RWPE2 (cell line): ENCODE measurements around the gene NSMF.

Source experiments
- ATAC-seq: fragments of 200-7000 bp; cut with Tn5 transposase; 3 replicates; pipeline ENCODE4 v1.9.1; 2021; ENCODE audit warnings: low read depth
- DNase-seq: peaks from one replicate; pipeline ENCODE4 v3.0.0-alpha.2; 2020; ENCODE audit warnings: low spot score
- H3K27ac ChIP-seq: fragments of 450-650 bp; 2 replicates; pipeline ENCODE4 v1.5.1; 2017; ENCODE audit warnings: mild to moderate bottlenecking; ENCODE audit not compliant: poor library complexity, severe bottlenecking
- H3K27me3 ChIP-seq: fragments of 250-450 bp; sonication (Bioruptor Pico); 2 replicates; pipeline ENCODE4 v1.5.1; 2021; ENCODE audit warnings: mild to moderate bottlenecking, moderate library complexity; ENCODE audit not compliant: insufficient read depth, poor library complexity, severe bottlenecking
- H3K36me3 ChIP-seq: fragments of 250-450 bp; sonication (Bioruptor Pico); 2 replicates; pipeline ENCODE4 v1.5.1; 2020; ENCODE audit warnings: low read depth, mild to moderate bottlenecking, moderate library complexity
- H3K4me1 ChIP-seq: fragments of 250-450 bp; sonication (Bioruptor Pico); 2 replicates; pipeline ENCODE4 v1.5.1; 2021; ENCODE audit warnings: mild to moderate bottlenecking, moderate library complexity; ENCODE audit not compliant: insufficient read depth, poor library complexity, severe bottlenecking
- H3K4me3 ChIP-seq: fragments of 250-450 bp; sonication (Bioruptor Pico); 2 replicates; pipeline ENCODE4 v1.5.1; 2021; ENCODE audit warnings: mild to moderate bottlenecking, moderate library complexity; ENCODE audit not compliant: severe bottlenecking
- H3K9me3 ChIP-seq: fragments of 250-450 bp; sonication (Bioruptor Pico); 2 replicates; pipeline ENCODE4 v1.5.1; 2021; ENCODE audit warnings: mild to moderate bottlenecking, moderate library complexity; ENCODE audit not compliant: severe bottlenecking
- TF ChIP-seq, protein P1 (sequence below): fragments of 450-650 bp; IDR thresholded peaks from one replicate; pipeline ENCODE4 v1.5.1; 2017; ENCODE audit warnings: mild to moderate bottlenecking, moderate library complexity; ENCODE audit not compliant: poor library complexity, severe bottlenecking

The NSMF gene

GRCh38 chr9:137485343-137486140 lies 26.4 kb upstream of the NSMF start:
- no peaks in the 10 kb centered on the region for H3K9me3 ChIP-seq
- no peaks in the 10 kb centered on the region for H3K27me3 ChIP-seq
- no peak overlapping the region for H3K27ac ChIP-seq
- H3K4me3 ChIP-seq = no peak overlapping the region
- TF ChIP-seq, protein P1, sequence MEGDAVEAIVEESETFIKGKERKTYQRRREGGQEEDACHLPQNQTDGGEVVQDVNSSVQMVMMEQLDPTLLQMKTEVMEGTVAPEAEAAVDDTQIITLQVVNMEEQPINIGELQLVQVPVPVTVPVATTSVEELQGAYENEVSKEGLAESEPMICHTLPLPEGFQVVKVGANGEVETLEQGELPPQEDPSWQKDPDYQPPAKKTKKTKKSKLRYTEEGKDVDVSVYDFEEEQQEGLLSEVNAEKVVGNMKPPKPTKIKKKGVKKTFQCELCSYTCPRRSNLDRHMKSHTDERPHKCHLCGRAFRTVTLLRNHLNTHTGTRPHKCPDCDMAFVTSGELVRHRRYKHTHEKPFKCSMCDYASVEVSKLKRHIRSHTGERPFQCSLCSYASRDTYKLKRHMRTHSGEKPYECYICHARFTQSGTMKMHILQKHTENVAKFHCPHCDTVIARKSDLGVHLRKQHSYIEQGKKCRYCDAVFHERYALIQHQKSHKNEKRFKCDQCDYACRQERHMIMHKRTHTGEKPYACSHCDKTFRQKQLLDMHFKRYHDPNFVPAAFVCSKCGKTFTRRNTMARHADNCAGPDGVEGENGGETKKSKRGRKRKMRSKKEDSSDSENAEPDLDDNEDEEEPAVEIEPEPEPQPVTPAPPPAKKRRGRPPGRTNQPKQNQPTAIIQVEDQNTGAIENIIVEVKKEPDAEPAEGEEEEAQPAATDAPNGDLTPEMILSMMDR = no peak
- no peak for DNase-seq
- peaks cover 11% of the 10 kb centered on the region for H3K4me1 ChIP-seq
- H3K36me3 ChIP-seq = no peaks in the 10 kb centered on the region
- no peak for ATAC-seq

DNA sequence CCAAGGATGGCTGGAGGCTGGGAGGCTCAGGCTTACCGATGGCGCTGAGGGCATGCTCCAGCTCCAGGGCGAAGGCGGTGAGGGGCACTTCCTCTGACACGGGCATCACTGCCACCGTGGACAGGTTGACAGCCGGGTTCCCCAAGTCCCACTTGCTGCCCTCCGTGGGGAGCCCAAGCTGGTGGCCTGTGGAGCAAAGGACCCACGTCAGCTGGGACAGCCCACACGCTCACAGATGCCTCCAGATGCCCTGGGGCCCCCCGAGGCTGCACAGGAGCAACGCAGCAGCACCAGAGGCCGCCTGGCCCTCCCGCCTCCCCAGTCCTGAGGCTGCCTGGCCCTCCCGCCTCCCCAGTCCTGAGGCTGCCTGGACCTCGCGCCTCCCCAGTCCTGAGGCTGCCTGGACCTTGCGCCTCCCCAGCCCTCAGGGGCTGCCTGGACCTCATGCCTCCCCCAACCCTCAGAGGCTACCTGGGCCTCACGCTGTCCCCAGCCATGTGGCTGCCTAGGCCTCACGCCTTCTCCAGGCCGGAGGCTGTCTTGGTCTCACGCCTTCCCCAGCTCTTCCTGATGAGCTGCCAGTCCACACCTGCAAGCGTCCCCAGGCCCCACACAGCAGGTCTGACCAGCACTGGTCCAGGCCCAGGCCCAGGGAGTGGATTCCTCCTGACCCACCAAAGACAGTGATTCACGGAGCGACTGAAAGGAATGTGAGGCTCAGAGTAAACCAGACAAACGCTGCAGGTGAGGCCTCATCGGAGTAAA lies 25.6 kb upstream of the NSMF start:
- DNase-seq = peak; percentile 56
- Histone ChIP-seq H3K4me1 (peaks cover 11% of the 10 kb centered on the region), H3K4me3 (no peak overlapping the region), H3K36me3 (no peaks in the 10 kb centered on the region), H3K9me3 (no peaks in the 10 kb centered on the region), H3K27ac (no peak overlapping the region), H3K27me3 (no peaks in the 10 kb centered on the region)
- TF ChIP-seq, protein P1 = no peak
- ATAC-seq = no peak

GRCh38 chr9:137482094-137482781 lies 23.1 kb upstream of the NSMF start:
- Histone ChIP-seq H3K4me3 (no peak overlapping the region), H3K4me1 (peaks cover 11% of the 10 kb centered on the region), H3K9me3 (no peaks in the 10 kb centered on the region), H3K27me3 (no peaks in the 10 kb centered on the region), H3K36me3 (no peaks in the 10 kb centered on the region), H3K27ac (peak overlapping the region; percentile 20)
- DNase-seq = peak; percentile 73
- peak; percentile 81 for ATAC-seq
- TF ChIP-seq, protein P1 = no peak

DNA sequence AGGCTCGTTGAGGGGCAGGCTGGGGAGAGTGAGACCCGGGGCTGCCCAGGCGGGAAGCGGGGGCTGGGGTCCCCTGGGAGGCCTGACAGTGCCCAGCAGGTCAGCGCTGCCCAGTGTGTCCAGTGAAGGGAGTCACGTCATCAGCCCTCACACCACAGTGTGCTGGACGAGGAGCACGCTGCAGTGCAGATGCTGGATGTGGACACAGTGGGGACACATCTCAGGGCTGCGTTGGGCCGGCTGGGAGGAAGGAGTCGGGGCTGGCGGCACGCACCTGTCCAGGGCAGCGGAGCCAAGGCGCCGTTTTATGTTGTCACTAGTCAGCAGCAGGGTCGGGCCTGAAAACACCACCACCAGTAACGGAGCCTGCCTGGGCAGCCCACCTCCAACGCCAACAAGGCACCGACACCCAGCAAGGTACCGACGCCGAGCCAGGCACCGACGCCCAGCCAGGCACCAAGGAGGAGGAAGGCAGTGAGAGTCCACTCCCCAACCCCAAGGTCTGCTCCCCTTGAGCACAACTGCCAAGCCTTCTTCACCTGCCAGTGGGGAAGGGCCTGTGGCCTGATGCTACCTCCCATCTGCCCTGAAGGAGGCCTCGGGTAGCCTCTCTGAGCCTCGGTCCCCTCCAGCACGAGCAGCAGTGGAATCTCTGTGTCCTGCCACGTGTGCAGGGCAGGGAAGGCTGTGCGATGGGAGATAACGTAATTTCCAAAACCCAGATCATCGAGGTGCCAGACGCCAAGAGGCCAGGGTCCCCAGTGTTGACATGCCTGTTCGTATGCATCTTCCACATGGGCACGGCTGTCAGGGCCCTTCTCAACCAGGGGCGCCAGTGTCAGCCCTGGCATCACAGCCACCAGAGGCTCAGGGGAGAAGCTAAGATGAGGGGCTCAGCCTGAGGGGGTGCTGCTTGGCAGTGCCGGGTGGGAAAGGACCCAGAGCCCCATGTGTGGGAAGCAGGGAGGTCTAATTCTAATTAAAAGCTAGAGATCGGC lies 21.9 kb upstream of the NSMF start:
- no peak for ATAC-seq
- peak overlapping the region; percentile 20 for H3K27ac ChIP-seq
- peaks cover 11% of the 10 kb centered on the region for H3K4me1 ChIP-seq
- H3K36me3 ChIP-seq = no peaks in the 10 kb centered on the region
- no peaks in the 10 kb centered on the region for H3K27me3 ChIP-seq
- TF ChIP-seq, protein P1 = no peak
- H3K9me3 ChIP-seq = peaks cover 3% of the 10 kb centered on the region
- no peak overlapping the region for H3K4me3 ChIP-seq
- DNase-seq = peak; percentile 61
